MG63 (cell line): ENCODE data around the gene ANKUB1. TPM values are rescaled to one million over a fixed set of nuclear protein-coding genes. Genes with fewer than 3 reads are reported as not detected.
A peak's percentile ranks its signal among the peaks of the same experiment; 100 is the strongest.

ENCODE experiments used
- DNase-seq: peaks from one replicate; pipeline ENCODE4 v3.0.0-alpha.2; 2020
- H3K27me3 ChIP-seq: fragments of 250-450 bp; sonication (Bioruptor Pico); 2 replicates; pipeline ENCODE4 v1.5.1; 2020; ENCODE audit warnings: mild to moderate bottlenecking, moderate library complexity
- H3K36me3 ChIP-seq: fragments of 250-450 bp; sonication (Bioruptor Pico); 2 replicates; pipeline ENCODE4 v1.5.1; 2020; ENCODE audit warnings: mild to moderate bottlenecking, moderate library complexity
- H3K4me3 ChIP-seq: fragments of 250-450 bp; sonication (Bioruptor Pico); 2 replicates; pipeline ENCODE4 v1.5.1; 2020; ENCODE audit warnings: mild to moderate bottlenecking, moderate library complexity
- H3K9me3 ChIP-seq: fragments of 250-450 bp; sonication (Bioruptor Pico); 2 replicates; pipeline ENCODE4 v1.5.1; 2020; ENCODE audit warnings: mild to moderate bottlenecking, moderate library complexity
- total RNA-seq: library from RNA; depleted of rRNA; stranded (reverse); fragments of >200 nt; shearing (Covaris generic); gene quantifications from 2 replicates; pipeline ENCODE4 v1.2.3, GENCODE V29; 2014; ENCODE audit warnings: low replicate concordance

ANKUB1 gene
- total RNA-seq, 1 experiment from 2014 or later = not detected

DNA sequence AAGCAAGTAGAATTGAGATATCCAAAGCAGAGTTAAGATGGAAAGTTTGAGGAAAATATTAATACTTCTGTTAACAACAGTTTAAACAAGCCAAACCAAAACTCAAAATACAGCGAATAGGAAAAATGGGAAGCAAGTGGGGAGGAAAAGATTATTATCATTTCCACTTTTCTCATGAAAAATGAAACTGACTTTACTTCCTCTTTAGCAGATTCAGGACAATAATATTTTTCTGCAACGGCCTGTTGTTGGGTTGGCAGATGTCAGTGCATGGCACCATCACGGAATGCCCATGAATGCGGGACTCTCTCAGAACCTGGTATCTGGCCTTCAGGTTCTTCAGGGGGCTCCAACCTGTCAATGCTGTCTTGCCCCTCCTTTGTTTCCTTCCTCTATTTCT is 11.1 kb downstream of the ANKUB1 start:
- DNase-seq = no peak
- H3K9me3 ChIP-seq = no peaks in the 10 kb centered on the region
- H3K36me3 ChIP-seq = no peaks in the 10 kb centered on the region
- H3K4me3 ChIP-seq = no peak overlapping the region
- no peaks in the 10 kb centered on the region for H3K27me3 ChIP-seq

DNA sequence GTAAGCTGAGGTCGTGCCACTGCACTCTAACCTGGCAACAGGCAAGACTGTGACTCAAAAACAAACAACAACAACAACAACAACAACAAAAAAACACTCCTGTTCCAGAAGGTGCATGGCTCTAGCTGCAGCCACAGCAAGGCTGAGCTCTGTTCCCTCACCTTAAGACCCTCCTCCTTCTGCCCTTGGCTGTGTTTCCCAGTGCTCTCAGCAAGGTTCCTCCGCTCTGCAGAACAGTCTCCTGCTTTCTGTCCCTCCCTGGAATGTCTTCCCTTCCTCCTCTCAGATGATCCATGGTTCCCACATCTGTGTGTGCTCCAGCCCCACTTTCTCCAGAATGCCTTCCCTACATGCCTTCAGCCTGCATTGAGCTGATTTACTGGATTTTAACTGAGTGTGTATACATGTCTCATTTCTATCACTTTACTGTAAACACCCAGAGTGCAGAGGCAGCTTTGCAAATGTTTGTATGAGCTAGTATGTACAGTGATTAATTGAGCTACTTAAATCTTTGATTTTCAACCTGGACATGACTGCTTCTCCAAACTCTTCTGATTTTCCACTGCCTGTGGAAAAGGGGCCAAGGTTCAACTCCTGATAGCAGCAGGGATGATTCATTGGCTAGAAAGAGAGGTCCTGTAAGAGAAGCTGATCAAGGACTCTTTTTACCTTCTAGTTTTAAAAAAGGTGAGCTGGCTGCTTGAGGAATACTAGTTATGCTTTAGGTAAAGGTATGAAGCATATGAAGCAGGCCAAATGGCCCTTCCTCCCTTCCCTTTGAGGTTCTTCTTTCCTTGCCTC is 14.7 kb downstream of the ANKUB1 start:
- Histone ChIP-seq H3K36me3 (no peaks in the 10 kb centered on the region), H3K27me3 (no peaks in the 10 kb centered on the region), H3K4me3 (no peak overlapping the region), H3K9me3 (no peaks in the 10 kb centered on the region)
- no peak for DNase-seq

GRCh38 chr3:149776170-149776569 is 16.2 kb downstream of the ANKUB1 start:
- H3K4me3 ChIP-seq = no peak overlapping the region
- H3K36me3 ChIP-seq = no peaks in the 10 kb centered on the region
- H3K9me3 ChIP-seq = no peaks in the 10 kb centered on the region
- no peak for DNase-seq
- no peaks in the 10 kb centered on the region for H3K27me3 ChIP-seq

DNA sequence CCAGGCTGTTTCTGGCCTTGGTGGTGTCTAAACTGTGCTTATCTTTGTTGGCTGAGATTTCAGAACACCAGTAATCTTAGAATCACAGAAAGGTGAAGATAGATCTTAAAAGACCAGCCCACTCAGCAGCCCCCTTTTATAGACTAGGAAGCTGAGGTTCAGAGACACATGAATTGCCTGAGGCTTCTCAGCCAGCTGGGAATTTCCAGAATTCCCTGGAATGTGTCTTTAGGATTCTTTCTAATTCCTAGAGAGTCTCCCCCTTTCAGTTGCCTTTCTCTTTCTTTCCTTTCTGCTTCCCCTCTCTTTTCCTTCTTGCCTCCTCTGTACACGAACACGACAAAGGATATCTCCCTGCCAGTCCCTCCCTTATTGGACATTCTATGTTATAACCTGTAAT is 19.5 kb downstream of the ANKUB1 start:
- no peak for DNase-seq
- H3K27me3 ChIP-seq = no peaks in the 10 kb centered on the region
- H3K9me3 ChIP-seq = no peaks in the 10 kb centered on the region
- H3K4me3 ChIP-seq = no peak overlapping the region
- no peaks in the 10 kb centered on the region for H3K36me3 ChIP-seq

DNA sequence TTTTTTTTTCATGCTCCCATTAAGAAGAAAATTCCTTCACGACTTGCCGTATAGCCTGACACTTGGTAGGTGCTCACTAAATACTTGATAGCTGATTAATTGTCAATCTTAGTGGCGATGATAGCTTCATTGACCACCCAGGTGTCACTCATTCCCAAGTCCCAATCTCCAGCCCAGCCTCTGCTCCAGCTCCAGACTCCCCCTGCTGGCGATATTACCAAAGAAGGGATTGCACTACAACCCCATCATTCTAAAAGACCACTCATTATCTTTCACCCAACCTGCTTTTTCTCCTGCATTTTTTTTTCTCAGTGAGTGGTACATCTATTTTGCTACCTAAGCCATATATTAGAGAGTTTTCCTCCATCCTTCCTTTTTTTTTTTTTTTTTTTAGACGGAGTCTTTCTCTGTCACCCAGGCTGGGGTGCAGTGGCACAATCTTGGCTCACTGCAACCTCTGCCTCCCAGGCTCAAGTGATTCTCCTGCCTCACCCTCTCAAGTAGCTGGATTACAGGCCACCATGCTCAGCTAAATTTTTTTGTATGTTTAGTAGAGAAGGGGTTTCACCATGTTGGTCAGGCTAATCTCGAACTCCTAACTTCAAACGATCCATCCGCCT is 20.6 kb downstream of the ANKUB1 start:
- DNase-seq = peak; percentile 45
- Histone ChIP-seq H3K4me3 (no peak overlapping the region), H3K9me3 (no peaks in the 10 kb centered on the region), H3K36me3 (no peaks in the 10 kb centered on the region), H3K27me3 (no peaks in the 10 kb centered on the region)

DNA sequence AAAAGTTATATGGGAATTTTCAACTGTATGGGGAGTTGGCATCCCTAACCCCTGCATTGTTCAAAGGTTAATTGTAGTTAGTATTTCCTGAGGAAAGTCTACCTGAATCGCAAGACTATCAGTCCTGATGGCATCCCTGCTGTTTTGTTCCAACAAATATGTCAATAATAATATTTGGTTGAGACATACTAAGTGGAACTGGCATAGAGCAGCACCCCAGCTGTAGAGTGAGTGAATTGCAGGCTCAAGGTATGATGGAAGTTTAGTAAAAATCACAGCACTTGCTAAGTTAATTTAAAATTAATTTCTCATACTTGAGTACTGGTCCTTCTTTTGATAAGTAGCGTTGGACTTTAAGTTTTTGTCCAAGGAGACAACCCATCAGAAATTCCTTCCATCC is 22.1 kb downstream of the ANKUB1 start:
- no peaks in the 10 kb centered on the region for H3K27me3 ChIP-seq

GRCh38 chr3:149768704-149769103 is 23.6 kb downstream of the ANKUB1 start:
- DNase-seq = no peak
- Histone ChIP-seq H3K9me3 (no peaks in the 10 kb centered on the region), H3K36me3 (no peaks in the 10 kb centered on the region), H3K4me3 (no peak overlapping the region), H3K27me3 (no peaks in the 10 kb centered on the region)

More for the DNA sequence above, 22.1 kb downstream of the ANKUB1 start:
- Histone ChIP-seq H3K9me3 (no peaks in the 10 kb centered on the region), H3K4me3 (no peak overlapping the region), H3K36me3 (no peaks in the 10 kb centered on the region)
- DNase-seq = no peak

DNA sequence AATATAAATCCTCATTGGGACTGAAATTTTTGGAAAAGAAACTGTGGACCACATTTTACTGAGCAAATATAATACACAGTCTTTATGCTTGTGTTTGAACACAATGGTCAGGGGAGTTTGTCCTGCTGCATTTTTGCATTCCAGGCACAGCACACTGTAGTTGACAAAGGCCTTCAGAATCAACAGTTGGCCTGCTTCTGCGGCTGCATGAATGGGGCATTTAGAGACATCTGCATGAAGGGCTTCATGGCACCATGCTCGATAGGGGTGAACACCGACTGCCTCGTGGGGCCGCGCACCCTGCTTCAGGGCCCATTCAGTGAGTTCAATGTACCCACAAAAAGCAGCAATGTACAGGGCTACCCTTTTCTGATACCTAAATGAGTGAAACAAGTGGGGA is 24.6 kb downstream of the ANKUB1 start:
- Histone ChIP-seq H3K36me3 (no peaks in the 10 kb centered on the region), H3K9me3 (no peaks in the 10 kb centered on the region), H3K27me3 (no peaks in the 10 kb centered on the region), H3K4me3 (no peak overlapping the region)
- DNase-seq = no peak

DNA sequence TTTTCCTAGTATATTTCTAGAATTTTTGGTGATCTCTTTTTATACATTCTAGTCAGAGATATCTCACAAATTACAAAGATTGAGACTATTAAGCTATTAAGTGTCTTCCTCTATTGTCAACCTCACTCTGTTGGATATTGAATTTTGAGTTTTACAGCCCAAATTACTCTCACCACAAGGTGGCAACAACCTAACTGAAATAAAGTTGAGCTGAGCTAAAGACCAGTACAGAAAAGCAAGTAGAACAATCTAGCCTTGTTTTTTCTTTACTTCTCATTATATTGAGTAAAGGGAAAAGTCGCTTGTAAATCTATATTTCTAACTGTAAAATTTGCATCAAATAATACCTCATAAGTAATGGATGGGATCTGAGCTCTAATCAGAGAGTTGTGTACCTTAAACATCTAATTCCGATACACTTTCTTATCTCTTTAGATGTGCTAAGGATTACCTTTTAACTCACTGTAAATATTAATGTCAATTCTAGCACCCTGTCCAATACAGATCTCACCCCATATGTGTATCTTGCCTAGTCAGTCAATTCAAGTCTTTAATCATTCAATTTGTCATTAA is 26.5 kb downstream of the ANKUB1 start:
- no peaks in the 10 kb centered on the region for H3K27me3 ChIP-seq
- no peak for DNase-seq

GRCh38 chr3:149764302-149764701 is 28.1 kb downstream of the ANKUB1 start:
- no peaks in the 10 kb centered on the region for H3K27me3 ChIP-seq
- no peak for DNase-seq
- no peak overlapping the region for H3K4me3 ChIP-seq
- H3K9me3 ChIP-seq = no peaks in the 10 kb centered on the region
- H3K36me3 ChIP-seq = no peaks in the 10 kb centered on the region

More for the DNA sequence above, 26.5 kb downstream of the ANKUB1 start:
- H3K36me3 ChIP-seq = no peaks in the 10 kb centered on the region
- H3K4me3 ChIP-seq = no peak overlapping the region
- H3K9me3 ChIP-seq = no peaks in the 10 kb centered on the region

- no peak for DNase-seq
- no peaks in the 10 kb centered on the region for H3K9me3 ChIP-seq
- no peaks in the 10 kb centered on the region for H3K27me3 ChIP-seq
- no peaks in the 10 kb centered on the region for H3K36me3 ChIP-seq
- no peak overlapping the region for H3K4me3 ChIP-seq
Measured at GRCh38 chr3:149763565-149764195, 28.7 kb downstream of the ANKUB1 start.

GRCh38 chr3:149753717-149754116 is 38.6 kb downstream of the ANKUB1 start:
- peaks cover 21% of the 10 kb centered on the region for H3K36me3 ChIP-seq
- H3K9me3 ChIP-seq = no peaks in the 10 kb centered on the region
- H3K27me3 ChIP-seq = no peaks in the 10 kb centered on the region
- no peak for DNase-seq
- H3K4me3 ChIP-seq = no peak overlapping the region

- peak overlapping the region; percentile 88 for H3K4me3 ChIP-seq
Measured at GRCh38 chr3:149752788-149753136, 39.6 kb downstream of the ANKUB1 start.

GRCh38 chr3:149752051-149752787 is 40.1 kb downstream of the ANKUB1 start, which contains the start of gene COMMD2:
COMMD2 (minus strand) TSS chr3:149752489; CDS start chr3:149752444, 45 bp downstream.
- H3K9me3 ChIP-seq = no peaks in the 10 kb centered on the region
- peak; percentile 85 for DNase-seq
- H3K36me3 ChIP-seq = peaks cover 36% of the 10 kb centered on the region
- no peaks in the 10 kb centered on the region for H3K27me3 ChIP-seq
- peak within 1 kb of the TSS; percentile 88 for H3K4me3 ChIP-seq

More at GRCh38 chr3:149752788-149753136, 39.6 kb downstream of the ANKUB1 start:
- no peak for DNase-seq
- H3K27me3 ChIP-seq = no peaks in the 10 kb centered on the region
- no peaks in the 10 kb centered on the region for H3K9me3 ChIP-seq
- H3K36me3 ChIP-seq = peaks cover 30% of the 10 kb centered on the region

DNA sequence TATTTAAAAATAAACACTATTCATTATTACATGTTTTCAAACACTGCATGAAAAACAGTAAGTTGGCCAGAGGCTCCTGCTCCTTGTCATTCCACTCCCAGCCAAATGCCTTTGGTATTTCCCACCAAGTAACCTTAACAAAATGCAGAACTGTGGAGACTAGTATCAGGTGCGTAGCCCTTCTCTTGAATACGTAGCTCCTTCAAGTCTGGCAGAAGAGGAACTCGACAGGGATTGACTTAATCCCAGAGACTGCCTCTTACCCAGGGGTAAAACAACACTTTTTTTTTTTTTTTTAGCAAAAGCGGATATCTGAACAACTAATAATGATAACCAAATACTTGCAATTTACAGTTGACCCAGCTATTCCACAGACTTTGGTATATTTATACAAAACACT is 40.8 kb downstream of the ANKUB1 start:
- Histone ChIP-seq H3K9me3 (no peaks in the 10 kb centered on the region), H3K4me3 (peak overlapping the region; percentile 88), H3K27me3 (no peaks in the 10 kb centered on the region), H3K36me3 (peaks cover 42% of the 10 kb centered on the region)
- DNase-seq = no peak

- DNase-seq = no peak
- peaks cover 73% of the 10 kb centered on the region for H3K36me3 ChIP-seq
- H3K27me3 ChIP-seq = no peaks in the 10 kb centered on the region
- H3K9me3 ChIP-seq = no peaks in the 10 kb centered on the region
- no peak overlapping the region for H3K4me3 ChIP-seq
Measured at GRCh38 chr3:149744606-149745005, 47.7 kb downstream of the ANKUB1 start.

DNA sequence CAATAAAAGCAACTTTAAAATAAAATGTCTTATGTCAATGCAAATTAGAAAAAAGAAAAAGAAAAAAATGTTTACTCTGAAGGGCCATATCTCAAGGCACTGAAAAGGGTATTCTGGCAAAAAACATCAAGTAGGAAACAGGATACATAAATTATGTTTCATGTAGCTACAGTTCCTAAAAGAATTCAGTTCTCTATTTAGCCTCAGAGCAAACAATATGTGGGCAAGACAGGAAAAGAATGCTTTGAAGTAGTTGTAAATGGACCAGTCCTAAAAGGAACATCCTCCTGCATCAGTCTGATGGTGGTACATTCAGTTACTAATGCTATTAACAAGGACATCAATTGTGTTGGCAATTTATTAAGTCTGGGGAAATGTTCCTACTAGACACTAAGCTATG is 48.2 kb downstream of the ANKUB1 start:
- Histone ChIP-seq H3K36me3 (peaks cover 68% of the 10 kb centered on the region), H3K27me3 (no peaks in the 10 kb centered on the region), H3K4me3 (no peak overlapping the region), H3K9me3 (no peaks in the 10 kb centered on the region)
- DNase-seq = no peak
